ENCODE data around the gene TAS1R2.

Gene TAS1R2

DNA sequence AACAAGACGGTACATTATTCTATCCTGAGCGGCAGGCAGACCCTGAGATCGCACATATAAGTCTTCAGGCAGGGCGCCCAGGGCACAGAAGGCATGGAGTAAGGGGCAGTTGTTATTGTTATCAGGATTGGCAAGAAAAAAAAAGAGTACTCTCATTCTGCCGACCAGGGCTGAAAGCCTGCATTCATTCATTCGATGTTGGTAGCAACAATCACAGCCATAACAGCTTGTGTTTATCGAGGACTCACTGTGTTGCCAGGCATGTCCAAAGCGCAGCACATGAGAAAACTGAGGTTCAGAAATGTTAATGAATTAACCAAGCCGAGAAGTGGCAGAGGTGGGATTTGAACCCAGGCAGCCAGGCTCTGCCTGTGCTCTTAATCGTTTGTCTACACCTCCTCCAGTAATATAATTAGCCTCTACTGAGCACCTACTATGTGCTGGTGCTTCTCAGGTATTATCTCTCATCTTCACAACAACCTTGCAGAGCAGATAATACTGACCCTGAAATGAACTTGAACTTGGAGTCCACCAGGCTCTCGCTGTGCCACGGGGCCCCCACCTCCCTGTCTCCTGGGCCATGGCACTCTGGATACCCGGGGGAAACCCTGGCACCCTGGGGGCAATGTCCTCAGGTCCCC, 56.2 kb downstream of the TAS1R2 start:
- DNase-seq (ENCODE audit: low spot score) = no peak
- FAIRE-seq = no peak

DNA sequence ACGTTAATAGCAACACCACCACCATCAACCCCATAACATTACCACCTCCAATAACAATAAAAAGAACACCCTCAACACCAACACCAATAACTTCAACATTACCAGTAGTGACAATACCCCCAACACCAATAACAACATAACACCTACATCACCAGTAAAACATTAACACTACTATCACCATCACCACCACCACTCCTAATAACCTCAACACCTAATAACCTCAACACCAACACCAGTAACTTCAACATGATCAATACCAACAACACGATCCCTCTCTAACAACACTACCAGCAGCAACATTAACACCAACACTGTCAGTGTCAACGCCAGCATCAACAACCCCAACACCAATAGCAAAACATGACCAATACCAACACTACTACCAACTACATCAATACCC, 57.2 kb downstream of the TAS1R2 start:
- FAIRE-seq (peak; percentile 42), DNase-seq (ENCODE audit: low spot score) (no peak)

DNA sequence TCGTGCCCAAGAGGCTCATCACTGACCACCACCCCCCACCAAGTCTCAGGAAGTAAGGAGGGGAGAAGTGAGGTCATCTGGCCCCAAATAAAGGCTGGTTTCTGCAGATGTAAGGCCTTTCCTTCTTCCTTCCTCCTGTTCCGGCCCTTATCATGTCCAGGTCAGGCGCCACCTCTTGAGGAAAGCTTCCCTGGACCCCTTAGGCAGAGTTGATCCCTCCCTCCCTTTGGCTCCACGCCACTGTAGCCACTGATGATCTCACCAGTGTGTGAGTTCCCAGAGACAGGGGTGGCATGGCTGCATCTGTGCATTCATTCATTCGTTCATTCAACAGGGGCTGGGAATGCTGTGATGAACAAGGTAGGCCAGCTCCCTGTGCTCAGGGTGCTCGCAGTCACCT, 59.2 kb downstream of the TAS1R2 start:
- FAIRE-seq (no peak), DNase-seq (ENCODE audit: low spot score) (no peak)

- no peak for DNase-seq (ENCODE audit: low spot score)
Measured at GRCh38 chr1:18799454-18799853, 60.0 kb downstream of the TAS1R2 start.

GRCh38 chr1:18798946-18799345, 60.5 kb downstream of the TAS1R2 start:
- FAIRE-seq (no peak), DNase-seq (ENCODE audit: low spot score) (no peak)

More at GRCh38 chr1:18799454-18799853, 60.0 kb downstream of the TAS1R2 start:
- no peak for FAIRE-seq

GRCh38 chr1:18798533-18798932, 60.9 kb downstream of the TAS1R2 start:
- FAIRE-seq (no peak), DNase-seq (ENCODE audit: low spot score) (no peak)

GRCh38 chr1:18796950-18797349, 62.5 kb downstream of the TAS1R2 start:
- no peak for DNase-seq (ENCODE audit: low spot score)
- no peak for FAIRE-seq

DNA sequence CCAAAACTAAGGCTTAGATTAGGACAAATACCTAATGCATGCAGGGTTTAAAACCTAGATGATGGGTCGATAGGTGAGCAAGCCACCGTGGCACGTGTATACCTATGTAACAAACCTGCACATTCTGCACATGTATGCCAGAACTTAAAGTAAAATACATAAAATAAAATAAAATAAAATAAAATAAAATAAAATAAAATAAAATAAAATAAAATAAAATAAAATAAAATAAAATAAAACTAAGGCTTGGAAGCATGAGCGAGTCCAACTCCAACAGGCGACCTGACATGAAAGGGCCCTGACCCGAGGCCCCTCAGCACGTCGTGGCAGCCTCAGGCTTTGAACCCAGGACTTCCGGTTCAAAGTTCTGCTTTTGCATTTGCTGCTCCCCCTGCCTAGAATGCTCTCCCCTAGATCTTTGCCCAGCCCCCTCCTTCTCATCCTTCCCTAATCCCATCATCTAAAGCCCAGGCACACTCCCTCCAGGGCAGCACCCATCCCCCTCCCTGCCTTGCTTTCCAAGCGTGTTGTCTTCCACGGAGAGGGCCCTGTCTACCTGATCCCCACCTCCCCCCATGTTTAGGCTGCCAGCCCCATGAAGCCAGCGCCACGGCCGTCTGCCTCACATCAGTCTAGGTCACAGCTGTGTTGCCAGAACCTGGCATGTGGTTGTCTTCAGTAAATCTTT, 64.3 kb downstream of the TAS1R2 start:
- DNase-seq (ENCODE audit: low spot score) = no peak
- no peak for FAIRE-seq

- no peak for FAIRE-seq
- DNase-seq (ENCODE audit: low spot score) = peak; percentile 23
Measured at GRCh38 chr1:18794561-18794960, 64.9 kb downstream of the TAS1R2 start.

DNA sequence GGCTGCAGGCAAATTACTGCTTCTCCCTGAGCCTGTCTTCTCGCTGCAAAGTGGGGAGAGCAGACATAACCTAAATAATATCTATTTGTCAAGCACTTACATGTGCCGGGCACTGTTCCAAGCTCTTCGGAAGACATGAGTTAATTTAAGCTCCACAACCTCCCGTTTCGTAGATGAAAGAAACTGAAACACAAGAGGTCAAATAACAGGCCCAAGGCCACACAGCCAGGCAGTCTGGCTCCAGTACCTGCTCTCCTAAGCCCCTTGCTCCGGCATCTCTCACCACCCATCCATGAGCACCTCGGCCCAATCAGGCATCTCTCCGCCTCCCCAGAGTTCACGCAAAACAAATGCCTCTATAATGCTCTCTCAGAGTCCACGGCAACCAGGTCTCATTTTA, 65.4 kb downstream of the TAS1R2 start:
- FAIRE-seq (no peak), DNase-seq (ENCODE audit: low spot score) (no peak)

GRCh38 chr1:18793164-18793563, 66.3 kb downstream of the TAS1R2 start:
- DNase-seq (ENCODE audit: low spot score) (no peak), FAIRE-seq (no peak)

GRCh38 chr1:18792747-18793146, 66.7 kb downstream of the TAS1R2 start:
- FAIRE-seq = no peak

More at GRCh38 chr1:18792747-18793146, 66.7 kb downstream of the TAS1R2 start:
- no peak for DNase-seq (ENCODE audit: low spot score)
